ENCODE results near the gene MARVELD3. TPM values are rescaled to one million over a fixed set of nuclear protein-coding genes. Genes with fewer than 3 reads are reported as not detected.

The MARVELD3 gene
- polyA plus RNA-seq, 2 of the 4 experiments (the other 2 are of a cell fraction) = 0.17 to 0.25 TPM

- no peak for FAIRE-seq
- ChIA-PET POLR2A (no interaction called here), CTCF (interaction anchor here (1.0 to 2.9 kb wide), 3 partner anchors 11 to 18 kb away, joined by 3 to 8 read pairs (median 4); no protein-coding TSS in a partner anchor)
- no peak for ATAC-seq
- DNase-seq (ENCODE audit: low read depth in 1 of 2, low spot score in 1 of 2) = no peak
- peaks cover 3% of the 10 kb centered on the region; the same call in 1 of the 3 replicates for H3K4me1 ChIP-seq
- H3K4me3 ChIP-seq = no peak overlapping the region
- no peaks in the 10 kb centered on the region for H3K9me3 ChIP-seq
- H3K4me2 ChIP-seq = no peak overlapping the region
- no peak overlapping the region for H3K27ac ChIP-seq
- TF ChIP-seq BCL3 (IDR thresholded peaks at IDR 0.05) (no peak), POLR2AphosphoS2 (conservative IDR thresholded peaks at IDR 0.05; ENCODE audit: low read length) (no peak), FOXS1 (CRISPR knock-in tag; IDR thresholded peaks at IDR 0.05) (no peak), RAD21 (conservative IDR thresholded peaks at IDR 0.05 in 1 of 2, IDR thresholded peaks at IDR 0.05 in 1 of 2) (no peak), RNF2 (IDR thresholded peaks at IDR 0.05; ENCODE audit: borderline replicate concordance, low read depth) (no peak), CEBPB (IDR thresholded peaks at IDR 0.05) (no peak), ZSCAN20 (CRISPR knock-in tag; IDR thresholded peaks at IDR 0.05) (no peak), POLR2A (IDR thresholded peaks at IDR 0.05; ENCODE audit: low read length) (no peak), TFCP2L1 (CRISPR knock-in tag; IDR thresholded peaks at IDR 0.05) (no peak), MYC (IDR thresholded peaks at IDR 0.05; ENCODE audit: borderline replicate concordance, low read length) (no peak), RARB (CRISPR knock-in tag; IDR thresholded peaks at IDR 0.05) (no peak), ZFP36 (IDR thresholded peaks at IDR 0.05; ENCODE audit: borderline replicate concordance, partially characterized antibody) (no peak), NR3C1 (IDR thresholded peaks at IDR 0.05) (no peak), JUNB (IDR thresholded peaks at IDR 0.05) (no peak), ATOH8 (CRISPR knock-in tag; IDR thresholded peaks at IDR 0.05; ENCODE audit: low read depth) (no peak)
- TF ChIP-seq, protein P1, sequence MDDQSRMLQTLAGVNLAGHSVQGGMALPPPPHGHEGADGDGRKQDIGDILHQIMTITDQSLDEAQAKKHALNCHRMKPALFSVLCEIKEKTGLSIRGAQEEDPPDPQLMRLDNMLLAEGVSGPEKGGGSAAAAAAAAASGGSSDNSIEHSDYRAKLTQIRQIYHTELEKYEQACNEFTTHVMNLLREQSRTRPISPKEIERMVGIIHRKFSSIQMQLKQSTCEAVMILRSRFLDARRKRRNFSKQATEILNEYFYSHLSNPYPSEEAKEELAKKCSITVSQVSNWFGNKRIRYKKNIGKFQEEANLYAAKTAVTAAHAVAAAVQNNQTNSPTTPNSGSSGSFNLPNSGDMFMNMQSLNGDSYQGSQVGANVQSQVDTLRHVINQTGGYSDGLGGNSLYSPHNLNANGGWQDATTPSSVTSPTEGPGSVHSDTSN (IDR thresholded peaks at IDR 0.05) = no peak
These were observed 3.9 kb upstream of the MARVELD3 start for GRCh38 chr16:71622088-71622487.

GRCh38 chr16:71623597-71623996, 2.4 kb upstream of the MARVELD3 start:
- H3K9me3 ChIP-seq = no peaks in the 10 kb centered on the region
- no peak overlapping the region for H3K4me2 ChIP-seq
- DNase-seq (ENCODE audit: low read depth in 1 of 2, low spot score in 1 of 2) (no peak), ATAC-seq (no peak), FAIRE-seq (no peak)
- H3K27ac ChIP-seq = no peak overlapping the region
- ChIA-PET CTCF (interaction anchor here (1.0 to 2.0 kb wide), 2 partner anchors 13 to 124 kb away, joined by 3 to 12 read pairs; no protein-coding TSS in a partner anchor), POLR2A (no interaction called here)
- WGBS (ENCODE audit: missing lambda C conversion rate) = 51% methylated on average over 3 of the region's 3 CpGs
- H3K4me3 ChIP-seq = no peak overlapping the region
- no peak for TF ChIP-seq EHF (CRISPR knock-in tag; IDR thresholded peaks at IDR 0.05)
- no peak for TF ChIP-seq CEBPB (IDR thresholded peaks at IDR 0.05)
- no peak for TF ChIP-seq HOXB5 (CRISPR knock-in tag; IDR thresholded peaks at IDR 0.05)
- TF ChIP-seq POLR2A (IDR thresholded peaks at IDR 0.05; ENCODE audit: low read length) = no peak
- TF ChIP-seq ZFP36 (IDR thresholded peaks at IDR 0.05; ENCODE audit: borderline replicate concordance, partially characterized antibody) = no peak
- no peak for TF ChIP-seq ELK1 (IDR thresholded peaks at IDR 0.05; ENCODE audit: low read depth, low read length)
- TF ChIP-seq SMC3 (IDR thresholded peaks at IDR 0.05) = no peak
- TF ChIP-seq KDM1A (IDR thresholded peaks at IDR 0.05; ENCODE audit: low read depth) = no peak
- TF ChIP-seq, protein P2, sequence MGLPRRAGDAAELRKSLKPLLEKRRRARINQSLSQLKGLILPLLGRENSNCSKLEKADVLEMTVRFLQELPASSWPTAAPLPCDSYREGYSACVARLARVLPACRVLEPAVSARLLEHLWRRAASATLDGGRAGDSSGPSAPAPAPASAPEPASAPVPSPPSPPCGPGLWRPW (IDR thresholded peaks at IDR 0.05) = no peak
- TF ChIP-seq, protein P3, sequence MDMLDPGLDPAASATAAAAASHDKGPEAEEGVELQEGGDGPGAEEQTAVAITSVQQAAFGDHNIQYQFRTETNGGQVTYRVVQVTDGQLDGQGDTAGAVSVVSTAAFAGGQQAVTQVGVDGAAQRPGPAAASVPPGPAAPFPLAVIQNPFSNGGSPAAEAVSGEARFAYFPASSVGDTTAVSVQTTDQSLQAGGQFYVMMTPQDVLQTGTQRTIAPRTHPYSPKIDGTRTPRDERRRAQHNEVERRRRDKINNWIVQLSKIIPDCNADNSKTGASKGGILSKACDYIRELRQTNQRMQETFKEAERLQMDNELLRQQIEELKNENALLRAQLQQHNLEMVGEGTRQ (IDR thresholded peaks at IDR 0.05) = no peak
- TF ChIP-seq MYC (IDR thresholded peaks at IDR 0.05; ENCODE audit: borderline replicate concordance, low read length) = no peak
- no peak for TF ChIP-seq NFE2L2 (conservative IDR thresholded peaks at IDR 0.05; ENCODE audit: low read length)
- no peak for TF ChIP-seq ZC3H11A (IDR thresholded peaks at IDR 0.05)
- H3K4me1 ChIP-seq = peaks cover 3% of the 10 kb centered on the region; the same call in 1 of the 3 replicates

Data from A549 (cell line).